ENCODE measurements around the gene NEUROG2. TPM values are rescaled to one million over a fixed set of nuclear protein-coding genes. Genes with fewer than 3 reads are reported as not detected.

The NEUROG2 gene
- total and polyA plus RNA-seq, 2 of the 8 experiments (the other 6 are each of a cell fraction or from before 2014, with no cell fraction given), result 0.03 TPM; not detected in 1

- TF ChIP-seq MAX (IDR thresholded peaks at IDR 0.05), result no peak
- TF ChIP-seq CTBP2 (IDR thresholded peaks at IDR 0.05; ENCODE audit: borderline replicate concordance, insufficient read depth, insufficient read length, low read length), result no peak
- no peak for TF ChIP-seq RXRA (IDR thresholded peaks at IDR 0.05; ENCODE audit: insufficient read depth, low read depth, low read length)
- no peak for TF ChIP-seq ATF3 (IDR thresholded peaks at IDR 0.05; ENCODE audit: insufficient read depth, low read depth, low read length)
- no peak for TF ChIP-seq SRF (IDR thresholded peaks at IDR 0.05; ENCODE audit: low read depth, low read length)
- TF ChIP-seq SP1 (IDR thresholded peaks at IDR 0.05; ENCODE audit: low read depth, low read length), result no peak
- TF ChIP-seq GABPA (IDR thresholded peaks at IDR 0.05; ENCODE audit: borderline replicate concordance, insufficient read depth, low read length), result no peak
These were observed 43.1 kb upstream of the NEUROG2 start (continued) for GRCh38 chr4:112559053-112559452.

Data from H1 (cell line).